ENCODE data around the gene PLEKHG3.

The PLEKHG3 gene

DNA sequence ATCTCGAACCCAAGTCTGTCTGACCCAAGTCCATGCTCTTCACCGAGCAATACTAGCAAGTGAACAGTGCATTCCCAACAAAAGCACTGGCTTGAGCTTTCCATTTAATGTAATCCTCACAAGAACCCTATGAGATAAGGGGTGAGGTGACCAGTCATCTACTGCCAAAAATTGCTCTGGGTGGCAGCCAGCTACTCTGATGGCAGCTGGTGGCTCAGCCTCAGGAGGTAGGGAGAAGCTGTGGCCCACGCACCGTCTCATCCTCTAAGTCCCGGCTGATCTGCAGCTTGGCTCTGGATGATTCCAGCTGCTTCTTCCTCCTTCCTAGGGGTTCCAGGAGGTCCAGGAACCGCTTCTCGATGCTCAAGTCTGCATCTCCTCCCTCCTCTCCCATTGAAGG is 75.2 kb downstream of the PLEKHG3 start:
- no peak for DNase-seq (ENCODE audit: low read depth in 1 of 2, low spot score in 1 of 2)

DNA sequence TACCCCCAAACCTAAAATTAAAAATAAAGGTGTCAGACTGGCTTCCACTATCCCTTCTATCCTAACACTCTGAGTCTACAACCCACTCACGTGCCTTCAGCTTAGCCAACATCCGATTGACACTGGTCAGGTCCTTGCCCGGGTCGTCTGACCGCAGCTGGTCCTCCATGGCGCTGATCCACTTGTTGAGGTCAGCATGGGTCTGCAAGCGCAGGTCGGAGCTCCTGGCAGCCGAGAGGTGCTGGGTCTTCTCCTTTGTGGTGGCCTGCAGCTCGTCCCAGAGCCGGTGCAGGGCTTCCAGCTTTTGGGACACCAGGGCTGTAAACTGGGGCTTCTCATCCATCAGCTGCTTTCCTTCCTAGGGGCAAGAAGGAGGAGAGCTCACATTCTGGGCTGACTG is 78.0 kb downstream of the PLEKHG3 start:
- DNase-seq (ENCODE audit: low read depth in 1 of 2, low spot score in 1 of 2): no peak

DNA sequence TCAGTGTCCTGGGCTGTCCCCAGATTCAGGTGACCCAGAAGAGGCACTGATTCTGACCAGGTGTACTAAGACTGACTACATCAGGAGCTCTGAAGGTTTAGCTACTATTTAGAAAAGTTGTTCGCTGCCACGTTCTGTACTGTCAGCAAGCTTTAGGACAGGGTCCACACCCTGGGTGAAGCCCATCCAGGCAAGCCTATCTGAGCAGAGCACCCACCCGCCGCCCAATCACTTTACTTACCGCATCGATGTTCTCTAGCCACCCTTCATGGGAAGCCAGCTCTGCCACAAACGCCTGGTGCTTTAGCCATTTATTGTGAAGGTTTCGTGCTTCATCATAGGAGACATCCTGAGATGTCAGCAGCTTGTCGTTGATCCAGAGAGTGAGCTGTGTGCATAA is 79.8 kb downstream of the PLEKHG3 start:
- DNase-seq (ENCODE audit: low read depth in 1 of 2, low spot score in 1 of 2): no peak

DNA sequence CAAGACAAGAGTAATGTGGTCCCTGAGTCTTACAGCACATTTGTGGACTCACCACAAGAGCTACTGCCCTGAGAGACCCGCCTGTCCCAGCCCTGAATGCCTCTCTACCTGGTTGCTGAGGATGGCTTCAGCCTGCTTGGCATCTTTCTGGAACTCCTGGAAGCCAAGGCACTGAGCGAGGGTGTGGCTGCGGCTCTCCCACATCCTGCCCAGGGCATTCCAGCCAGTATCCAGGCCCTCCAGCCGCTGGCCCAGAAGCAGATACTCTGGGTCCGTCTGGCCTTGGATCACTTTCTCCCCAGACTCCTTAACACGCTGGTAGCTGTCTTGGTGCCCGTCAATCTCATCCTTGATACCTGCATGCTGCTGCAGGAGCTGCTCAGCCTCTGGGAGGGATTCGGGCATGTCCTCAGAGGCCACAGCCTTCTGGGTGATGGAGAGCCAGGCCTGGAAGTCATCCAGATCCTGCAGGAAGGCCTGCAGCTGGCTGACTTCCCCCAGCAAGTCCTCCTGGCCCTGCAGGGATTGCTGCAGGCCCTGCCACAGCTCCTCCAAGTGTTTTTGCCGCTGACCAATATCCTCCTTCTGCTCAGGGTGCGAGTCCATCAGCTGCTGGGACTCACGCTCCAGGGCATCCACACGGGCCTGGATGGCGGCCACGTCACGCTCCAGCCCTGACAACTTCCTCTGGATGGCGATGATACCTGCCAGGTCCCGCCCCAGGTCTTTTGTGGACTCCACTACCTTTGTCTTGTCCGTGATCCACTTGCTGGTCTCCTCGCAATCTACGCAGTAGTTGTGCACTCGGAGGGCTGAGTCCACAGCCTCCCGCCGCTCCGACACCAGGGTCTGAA is 82.3 kb downstream of the PLEKHG3 start:
- no peak for DNase-seq (ENCODE audit: low read depth in 1 of 2, low spot score in 1 of 2)

DNA sequence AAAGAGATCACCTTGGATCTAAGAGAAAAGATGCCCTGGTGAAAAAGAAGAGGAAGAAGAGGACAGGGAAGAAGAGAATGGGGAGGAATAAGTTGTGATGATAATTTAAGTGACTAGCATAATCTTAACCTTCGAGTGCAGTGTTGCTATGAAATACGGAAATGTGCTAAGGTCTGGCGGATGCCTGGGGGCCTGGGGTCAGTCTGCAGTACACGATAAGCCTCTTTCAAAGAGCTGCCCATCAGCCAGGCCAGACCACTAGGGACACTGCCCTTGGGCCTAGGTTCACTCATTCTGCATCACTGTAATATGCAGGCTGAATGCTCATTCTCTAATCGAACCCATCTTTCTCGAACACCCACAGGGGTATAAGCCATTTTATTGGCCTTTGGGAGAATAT is 83.4 kb downstream of the PLEKHG3 start:
- DNase-seq (ENCODE audit: low read depth in 1 of 2, low spot score in 1 of 2): no peak

DNA sequence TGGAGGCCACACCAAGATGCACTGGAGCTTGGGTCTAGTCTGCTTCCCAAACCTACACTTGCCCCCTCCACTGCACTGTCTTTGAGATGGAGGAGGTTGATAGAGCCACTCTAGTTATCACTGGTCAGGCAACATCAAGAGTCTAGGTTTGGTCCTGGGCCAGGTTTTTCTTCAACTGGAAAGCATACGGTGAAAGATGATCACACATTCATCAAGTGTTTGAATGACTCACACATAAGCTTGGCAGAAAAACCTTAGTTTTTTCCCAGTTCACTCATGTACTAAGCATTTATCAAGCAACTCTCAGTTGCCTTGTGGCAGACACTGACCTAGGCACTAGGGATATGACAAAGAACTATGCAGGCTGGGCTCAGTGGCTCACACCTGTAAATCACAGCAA is 84.5 kb downstream of the PLEKHG3 start:
- DNase-seq (ENCODE audit: low read depth in 1 of 2, low spot score in 1 of 2): no peak

DNA sequence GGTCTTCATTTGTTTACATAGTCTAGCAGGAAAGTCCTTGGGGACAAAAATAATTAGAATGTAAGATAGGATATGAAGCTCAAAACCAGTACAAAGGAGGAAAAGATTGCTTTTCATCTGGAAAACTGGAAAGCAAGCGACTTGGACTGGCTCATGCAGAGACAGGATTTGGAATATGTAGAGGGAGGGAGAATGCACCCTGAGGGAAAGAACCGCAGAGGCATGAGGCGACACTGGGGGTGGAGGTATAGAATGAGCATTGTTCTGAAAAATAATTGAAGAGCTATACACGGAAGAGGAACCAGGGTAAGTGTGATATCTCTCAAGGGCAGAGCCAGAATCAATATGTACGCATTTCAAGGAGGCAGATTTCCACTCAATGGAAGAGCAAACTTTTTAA is 85.5 kb downstream of the PLEKHG3 start:
- no peak for DNase-seq (ENCODE audit: low read depth in 1 of 2, low spot score in 1 of 2)

DNA sequence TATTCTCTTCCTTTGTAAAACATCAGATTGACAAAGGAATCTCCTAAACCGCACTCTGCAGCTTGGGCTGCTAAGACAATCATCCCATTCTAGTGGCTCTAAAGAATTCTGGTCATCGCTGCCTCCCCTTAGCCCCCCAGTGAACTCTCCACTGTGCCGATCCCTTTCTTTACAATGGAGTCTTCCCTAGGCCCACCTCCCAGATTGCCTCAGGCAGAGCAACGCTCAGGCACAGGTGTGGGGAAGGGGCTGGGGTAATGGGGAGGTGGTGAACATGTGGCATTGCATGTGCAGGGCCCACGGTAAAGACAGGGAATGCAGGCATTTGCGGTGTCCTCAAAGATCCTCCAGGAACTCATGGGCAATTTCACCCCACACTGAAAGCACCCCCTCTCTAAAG is 86.3 kb downstream of the PLEKHG3 start:
- DNase-seq (ENCODE audit: low read depth in 1 of 2, low spot score in 1 of 2): no peak

DNA sequence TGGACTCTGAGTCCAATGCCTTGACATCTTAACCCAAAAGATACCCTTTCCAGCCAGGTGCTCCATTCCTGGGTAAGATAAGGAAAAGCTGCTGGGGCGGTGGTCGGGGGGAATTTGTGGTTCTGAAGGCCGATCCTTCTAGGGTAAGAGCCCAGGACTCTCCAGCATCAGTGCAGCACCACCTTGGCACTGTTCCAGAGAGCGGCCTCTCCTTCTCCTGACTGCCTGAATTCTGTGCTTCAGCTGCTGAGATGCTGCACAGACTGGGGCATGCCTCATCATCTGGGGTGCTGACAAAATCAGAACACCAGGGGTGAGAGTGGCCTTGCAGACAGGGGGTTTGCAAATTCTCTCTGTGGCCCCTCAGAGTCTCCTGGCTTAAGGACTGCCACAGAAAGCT is 88.0 kb downstream of the PLEKHG3 start:
- DNase-seq (ENCODE audit: low read depth in 1 of 2, low spot score in 1 of 2): no peak

DNA sequence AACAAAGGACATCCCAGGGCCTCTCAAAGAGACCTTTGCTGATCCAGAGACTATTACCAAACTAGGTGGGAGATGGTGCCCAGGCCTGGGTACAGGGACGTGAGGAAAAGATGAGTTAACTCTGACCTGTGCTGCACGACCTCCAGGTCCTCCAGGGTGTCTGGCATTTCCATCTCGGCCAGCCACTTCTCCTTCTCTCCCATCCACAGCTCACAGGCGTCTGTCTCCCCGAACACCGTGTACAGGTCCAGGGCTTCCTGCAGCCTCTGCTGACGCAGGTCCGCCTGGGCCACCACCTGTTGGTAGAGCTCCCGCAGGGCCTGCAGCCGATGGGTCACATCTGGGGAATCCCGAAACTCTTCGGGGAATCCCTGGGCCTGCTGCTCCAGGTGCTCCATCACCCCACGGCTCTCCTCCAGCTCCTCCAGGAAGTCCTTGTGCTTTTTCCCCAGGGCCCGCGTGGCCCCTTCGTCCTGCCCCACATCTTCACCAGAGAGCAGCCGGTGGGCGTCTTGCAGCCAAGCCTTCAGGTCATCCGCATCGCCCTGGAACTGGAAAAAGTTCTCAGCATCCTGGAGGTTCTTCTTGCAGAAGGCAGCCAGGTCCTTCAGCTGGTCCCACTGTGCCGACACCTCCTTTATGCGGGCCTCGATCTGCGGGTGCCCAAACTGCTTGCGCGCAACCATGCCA is 88.8 kb downstream of the PLEKHG3 start:
- DNase-seq (ENCODE audit: low read depth in 1 of 2, low spot score in 1 of 2): no peak

DNA sequence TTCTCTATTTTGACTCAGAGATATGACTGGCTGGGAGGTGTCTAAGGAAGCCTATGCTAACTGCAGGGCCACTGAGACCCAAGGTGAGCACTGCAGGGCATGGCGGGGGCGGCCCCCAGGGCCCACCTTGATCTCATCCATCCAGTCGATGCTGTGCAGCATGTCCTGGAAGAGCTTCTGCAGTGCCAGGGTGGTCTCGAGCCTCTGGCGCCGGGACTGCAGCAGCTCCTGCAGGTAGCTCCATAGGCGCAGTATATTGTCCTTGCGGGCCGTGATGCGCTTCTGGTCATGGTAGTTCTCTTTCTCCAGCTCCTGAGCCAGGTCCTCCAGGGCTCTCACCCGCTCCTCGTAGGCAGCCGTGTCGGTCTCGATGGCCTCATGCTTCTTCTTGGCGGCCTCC is 91.0 kb downstream of the PLEKHG3 start:
- no peak for DNase-seq (ENCODE audit: low read depth in 1 of 2, low spot score in 1 of 2)

DNA sequence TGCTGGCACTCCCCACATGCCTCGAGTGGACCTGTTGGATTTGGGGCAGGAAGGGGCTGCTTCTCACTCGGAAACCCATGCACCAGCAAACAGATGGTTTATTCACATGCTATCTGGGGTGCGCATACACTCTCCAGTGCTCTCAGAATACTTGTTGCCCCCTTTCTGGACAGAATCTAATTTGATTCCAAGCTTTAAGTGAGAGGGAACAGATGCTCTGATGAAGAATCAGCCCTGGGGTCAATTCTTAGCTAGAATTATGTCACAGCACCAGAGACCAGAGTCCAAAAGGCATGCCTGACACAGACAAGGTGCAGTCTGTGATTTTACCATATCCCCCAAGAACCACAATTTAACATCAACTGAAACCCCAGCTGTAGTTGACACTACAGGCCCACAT is 91.7 kb downstream of the PLEKHG3 start:
- DNase-seq (ENCODE audit: low read depth in 1 of 2, low spot score in 1 of 2): no peak

DNA sequence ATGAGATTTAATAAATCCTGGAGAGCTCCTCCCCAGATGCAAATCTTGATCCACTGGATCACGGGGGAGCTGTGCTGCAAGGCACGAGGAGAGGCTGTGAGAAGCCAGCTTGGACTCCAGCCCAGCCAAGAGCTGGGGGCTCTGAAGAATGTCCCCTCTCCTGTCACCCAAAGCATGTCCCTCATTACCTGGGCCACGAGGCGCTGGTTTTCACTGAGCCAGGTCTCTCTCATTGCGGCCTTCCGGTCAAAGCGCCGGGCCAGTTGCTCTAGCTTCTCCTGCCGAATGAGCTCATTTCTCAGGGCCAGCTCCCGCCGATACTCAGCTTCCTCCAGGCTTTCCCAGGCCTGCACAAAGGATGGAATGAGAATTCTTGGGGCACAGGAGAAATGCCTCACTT is 92.1 kb downstream of the PLEKHG3 start:
- no peak for DNase-seq (ENCODE audit: low read depth in 1 of 2, low spot score in 1 of 2)

DNA sequence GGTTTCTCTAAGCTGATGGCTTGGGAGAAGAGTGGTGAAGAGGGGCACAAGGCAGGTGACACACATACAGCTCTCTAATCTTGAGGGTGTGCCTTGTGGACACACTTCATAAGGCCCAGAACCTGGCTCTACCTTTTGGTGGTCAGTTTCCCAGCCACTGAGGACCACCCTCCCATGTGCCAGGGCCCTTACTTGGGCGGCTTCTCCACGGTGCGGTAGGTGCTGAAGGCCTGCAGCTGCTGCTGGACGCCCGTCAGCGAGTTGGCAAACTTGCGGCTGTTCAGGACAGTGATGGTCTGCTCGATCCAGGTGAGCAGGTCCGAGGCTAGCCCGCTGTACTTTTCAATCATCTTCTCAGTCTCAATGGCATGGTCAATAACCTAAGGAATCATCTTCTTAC is 95.3 kb downstream of the PLEKHG3 start:
- DNase-seq (ENCODE audit: low read depth in 1 of 2, low spot score in 1 of 2): no peak

Data from stimulated activated CD4-positive, alpha-beta T cell treated with anti-CD3 and anti-CD28 coated beads, Interleukin-15, amount 100 ng/mL, for 1 hour (primary cell).